ENCODE data around the gene ARFGEF3.

DNA sequence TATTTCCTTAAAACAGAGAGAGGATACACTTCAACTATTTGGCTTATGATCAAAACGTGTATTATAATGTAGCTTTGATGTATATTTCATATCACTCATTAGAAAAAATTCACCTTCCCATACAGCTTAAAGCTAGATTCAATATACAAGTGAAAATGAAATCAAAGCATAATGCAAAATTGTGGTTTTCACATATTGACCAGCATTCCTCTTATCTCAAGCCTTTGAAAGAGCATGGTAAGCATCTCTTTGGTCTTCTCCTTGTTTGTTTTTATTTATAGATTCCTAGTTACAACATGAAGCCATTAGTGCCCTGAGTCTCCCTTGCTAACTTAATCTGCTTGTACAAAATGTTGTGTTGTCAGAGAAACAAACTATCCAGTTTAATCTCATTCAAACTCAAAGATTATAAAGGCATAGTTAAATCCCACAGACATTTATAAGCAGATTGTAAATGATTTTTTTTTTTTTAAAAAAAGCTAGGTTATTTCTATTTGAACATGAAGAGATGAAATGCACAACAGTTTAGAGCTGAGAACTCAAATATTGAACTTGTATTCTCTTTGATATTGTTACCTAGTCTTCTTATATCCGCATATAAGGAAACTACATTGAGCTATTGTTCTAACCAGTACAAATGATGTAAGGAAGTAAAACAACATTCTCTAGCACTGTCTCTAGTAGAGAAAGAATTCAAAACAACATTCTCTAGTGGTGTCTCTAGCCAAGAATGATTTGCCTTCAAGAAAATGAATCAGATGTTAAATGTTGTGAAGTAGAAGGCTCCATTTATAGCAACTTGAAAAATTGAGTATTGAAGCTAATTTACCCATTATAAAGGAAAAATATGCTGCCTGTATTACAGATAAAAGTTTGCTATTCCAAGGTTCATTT, 184.8 kb downstream of the ARFGEF3 start:
- no peak for TF ChIP-seq POLR2A (IDR thresholded peaks at IDR 0.05)
- TF ChIP-seq, protein P1, sequence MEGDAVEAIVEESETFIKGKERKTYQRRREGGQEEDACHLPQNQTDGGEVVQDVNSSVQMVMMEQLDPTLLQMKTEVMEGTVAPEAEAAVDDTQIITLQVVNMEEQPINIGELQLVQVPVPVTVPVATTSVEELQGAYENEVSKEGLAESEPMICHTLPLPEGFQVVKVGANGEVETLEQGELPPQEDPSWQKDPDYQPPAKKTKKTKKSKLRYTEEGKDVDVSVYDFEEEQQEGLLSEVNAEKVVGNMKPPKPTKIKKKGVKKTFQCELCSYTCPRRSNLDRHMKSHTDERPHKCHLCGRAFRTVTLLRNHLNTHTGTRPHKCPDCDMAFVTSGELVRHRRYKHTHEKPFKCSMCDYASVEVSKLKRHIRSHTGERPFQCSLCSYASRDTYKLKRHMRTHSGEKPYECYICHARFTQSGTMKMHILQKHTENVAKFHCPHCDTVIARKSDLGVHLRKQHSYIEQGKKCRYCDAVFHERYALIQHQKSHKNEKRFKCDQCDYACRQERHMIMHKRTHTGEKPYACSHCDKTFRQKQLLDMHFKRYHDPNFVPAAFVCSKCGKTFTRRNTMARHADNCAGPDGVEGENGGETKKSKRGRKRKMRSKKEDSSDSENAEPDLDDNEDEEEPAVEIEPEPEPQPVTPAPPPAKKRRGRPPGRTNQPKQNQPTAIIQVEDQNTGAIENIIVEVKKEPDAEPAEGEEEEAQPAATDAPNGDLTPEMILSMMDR (IDR thresholded peaks at IDR 0.05), result no peak

All from breast epithelium (tissue), 3 donors.